GM11168 (cell line): Measurements from ENCODE around the gene DCDC1.

Source experiments
- in situ Hi-C: fragments of 300-500 bp; cut with MboI; formaldehyde crosslinking; loops from one replicate; pipeline ENCODE4 v1.12.0; 2022; ENCODE audit warnings: low sequenced_read_pairs; ENCODE audit not compliant: unreplicated experiment

DCDC1 gene

GRCh38 chr11:31369348-31370329 lies at the start of gene DCDC1, which contains the start of gene DNAJC24:
TSS of gene DCDC1 (minus strand) at chr11:31369739. CDS start at chr11:31328280, 41,459 bp downstream.
TSS of gene DNAJC24 (plus strand) at chr11:31369860. CDS start at chr11:31370749, 889 bp downstream.
- in situ Hi-C loops, result no loop called here

GRCh38 chr11:31419138-31419537 lies 49.6 kb upstream of the DCDC1 start:
- in situ Hi-C loops, result no loop called here

GRCh38 chr11:31417816-31418215 lies 48.3 kb upstream of the DCDC1 start:
- in situ Hi-C loops, result no loop called here

GRCh38 chr11:31417357-31417756 lies 47.8 kb upstream of the DCDC1 start:
- in situ Hi-C loops, result no loop called here

- in situ Hi-C loops, result no loop called here
These were observed 45.9 kb upstream of the DCDC1 start for GRCh38 chr11:31415435-31415834.

- in situ Hi-C loops, result no loop called here
These were observed 44.8 kb upstream of the DCDC1 start for GRCh38 chr11:31414338-31414737.

- in situ Hi-C loops, result no loop called here
These were observed 43.4 kb upstream of the DCDC1 start for GRCh38 chr11:31412946-31413345.

- in situ Hi-C loops, result no loop called here
These were observed 38.7 kb upstream of the DCDC1 start for GRCh38 chr11:31408201-31408600.

GRCh38 chr11:31404614-31405013 lies 35.1 kb upstream of the DCDC1 start:
- in situ Hi-C loops, result no loop called here

- in situ Hi-C loops, result no loop called here
These were observed 27.8 kb upstream of the DCDC1 start for GRCh38 chr11:31397239-31397834.

- in situ Hi-C loops, result no loop called here
These were observed 17.8 kb upstream of the DCDC1 start for GRCh38 chr11:31387379-31387778.

- in situ Hi-C loops, result no loop called here
These were observed 13.6 kb upstream of the DCDC1 start for GRCh38 chr11:31383116-31383515.

- in situ Hi-C loops, result no loop called here
These were observed 6.3 kb upstream of the DCDC1 start for GRCh38 chr11:31375879-31376278.

- in situ Hi-C loops, result no loop called here
These were observed 2.7 kb downstream of the DCDC1 start for GRCh38 chr11:31366795-31367194.

GRCh38 chr11:31361743-31362142 lies 7.8 kb downstream of the DCDC1 start:
- in situ Hi-C loops, result no loop called here

- in situ Hi-C loops, result no loop called here
These were observed 13.7 kb downstream of the DCDC1 start for GRCh38 chr11:31355817-31356216.

- in situ Hi-C loops, result no loop called here
These were observed 14.4 kb downstream of the DCDC1 start for GRCh38 chr11:31355131-31355530.

- in situ Hi-C loops, result no loop called here
These were observed 18.4 kb downstream of the DCDC1 start for GRCh38 chr11:31351168-31351567.

GRCh38 chr11:31340903-31341572 lies 28.5 kb downstream of the DCDC1 start:
- in situ Hi-C loops, result no loop called here

- in situ Hi-C loops, result no loop called here
These were observed 31.7 kb downstream of the DCDC1 start for GRCh38 chr11:31337806-31338205.

GRCh38 chr11:31328697-31329096 lies 40.8 kb downstream of the DCDC1 start:
- in situ Hi-C loops, result no loop called here
